GM10248 (cell line): ENCODE measurements around the gene TFG.

ENCODE experiments used
- CTCF ChIA-PET: fragments of 300-600 bp; sonication (Branson Sonifier 250); formaldehyde crosslinking; extraction: SDS; loops from one replicate; lab custom pipeline; 2021; ENCODE audit warnings: antibody characterized with exemption; lab: Yijun Ruan, JAX
- POLR2A ChIA-PET: fragments of 350-650 bp; sonication (Branson Sonifier 250); formaldehyde crosslinking; extraction: SDS; loops from one replicate; lab custom pipeline; 2020; ENCODE audit warnings: antibody characterized with exemption; lab: Yijun Ruan, JAX
- DNase-seq: peaks from one replicate; pipeline ENCODE4 v3.0.0; 2012; ENCODE audit errors: extremely low spot score
- CTCF ChIP-seq: IDR thresholded peaks from 2 replicates; pipeline ENCODE4 v1.5.1; 2012; ENCODE audit warnings: mild to moderate bottlenecking, low read depth; ENCODE audit errors: extremely low read depth, missing control alignments, control extremely low read depth

Gene TFG

GRCh38 chr3:100717637-100718487 is 8.6 kb downstream of the TFG start:
- TF ChIP-seq CTCF = no peak
- CTCF ChIA-PET = interaction anchor here (1.3 to 2.3 kb wide), 3 partner anchors 8 to 255 kb away, joined by 3 to 9 read pairs (median 3); partner anchors contain the start of gene TFG
- POLR2A ChIA-PET = interaction anchor here (0.6 kb wide), 1 partner anchor 35 kb away, joined by 5 read pairs; no protein-coding TSS in a partner anchor
- no peak for DNase-seq

GRCh38 chr3:100719136-100719535 is 9.8 kb downstream of the TFG start:
- CTCF ChIA-PET = interaction anchor here (2.3 kb wide), 1 partner anchor 9 kb away, joined by 9 read pairs; the partner anchor contains the start of gene TFG
- POLR2A ChIA-PET = no interaction called here
- TF ChIP-seq CTCF = no peak
- DNase-seq = no peak

- no peak for TF ChIP-seq CTCF
- no peak for DNase-seq
- ChIA-PET CTCF (interaction anchor here (2.3 to 8.5 kb wide), 3 partner anchors 9 to 19 kb away, joined by 9 to 73 read pairs (median 10); partner anchors contain the start of gene TFG), POLR2A (no interaction called here)
These were observed 11.1 kb downstream of the TFG start for GRCh38 chr3:100720426-100720825.

- ChIA-PET POLR2A (interaction anchor here (0.9 kb wide), 1 partner anchor 14 kb away, joined by 4 read pairs; no protein-coding TSS in a partner anchor), CTCF (interaction anchor here (1.0 to 8.5 kb wide), 5 partner anchors 11 to 19 kb away, joined by 3 to 73 read pairs (median 11); no protein-coding TSS in a partner anchor)
- no peak for TF ChIP-seq CTCF
- no peak for DNase-seq
These were observed 16.7 kb downstream of the TFG start for GRCh38 chr3:100725935-100726513.

- no peak for TF ChIP-seq CTCF
- ChIA-PET CTCF (interaction anchor here (1.0 to 8.5 kb wide), 4 partner anchors 12 to 20 kb away, joined by 3 to 73 read pairs (median 11); no protein-coding TSS in a partner anchor), POLR2A (interaction anchor here (0.9 kb wide), 1 partner anchor 15 kb away, joined by 4 read pairs; no protein-coding TSS in a partner anchor)
- DNase-seq = no peak
These were observed 17.4 kb downstream of the TFG start for GRCh38 chr3:100726706-100727105.

GRCh38 chr3:100730524-100730923 is 21.2 kb downstream of the TFG start:
- TF ChIP-seq CTCF = no peak
- DNase-seq = no peak
- ChIA-PET POLR2A (interaction anchor here (0.6 kb wide), 1 partner anchor 22 kb away, joined by 3 read pairs; no protein-coding TSS in a partner anchor), CTCF (interaction anchor here (1.0 to 1.4 kb wide), 2 partner anchors 16 to 20 kb away, joined by 3 to 5 read pairs; no protein-coding TSS in a partner anchor)
